PFSK-1 (cell line): ENCODE data around the gene RELA.

Experiments
- POLR2AphosphoS5 ChIP-seq: IDR thresholded peaks from 2 replicates; pipeline ENCODE4 v1.6.1; 2012; ENCODE audit warnings: low read depth, mild to moderate bottlenecking, control low read depth, low read length, moderate library complexity
- SIN3A ChIP-seq: IDR thresholded peaks from 2 replicates; pipeline ENCODE4 v1.6.1; 2012; ENCODE audit warnings: mild to moderate bottlenecking, low read length, moderate library complexity, borderline replicate concordance; ENCODE audit not compliant: insufficient read depth
- TAF1 ChIP-seq: IDR thresholded peaks from 2 replicates; pipeline ENCODE4 v1.6.1; 2012; ENCODE audit warnings: low read length, control low read depth, borderline replicate concordance; ENCODE audit not compliant: insufficient read depth

DNA sequence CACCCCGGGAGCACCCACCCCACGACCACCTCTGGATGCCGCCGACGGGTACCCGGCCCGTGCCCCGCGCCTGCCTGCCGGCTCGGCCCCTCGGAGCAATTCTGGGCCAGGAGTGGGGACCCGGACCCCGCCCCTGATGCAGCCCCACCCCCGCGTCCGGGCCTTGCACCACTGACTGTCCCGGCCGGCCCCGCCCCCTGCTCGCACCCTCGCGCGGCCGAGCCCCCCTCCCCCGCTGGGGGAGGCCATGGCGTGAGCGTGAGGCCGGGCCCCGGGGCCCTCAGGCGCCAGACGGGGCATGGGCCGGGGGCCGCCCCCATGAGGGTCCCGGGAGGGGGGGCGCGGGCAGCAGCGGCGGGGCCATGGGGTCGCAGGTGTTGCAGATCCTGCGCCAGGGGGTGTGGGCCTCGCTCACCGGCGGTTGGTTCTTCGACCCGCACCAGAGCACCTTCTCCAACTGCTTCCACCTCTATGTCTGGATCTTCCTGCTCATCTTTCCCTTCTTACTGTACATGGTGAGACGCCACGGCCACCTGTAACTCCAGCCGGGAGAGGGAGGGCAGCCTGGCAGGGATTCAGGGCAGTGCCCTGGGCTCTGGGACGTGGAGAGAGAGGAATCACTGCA lies 46.7 kb downstream of the RELA start:
- 0 out of 2 replicates have a peak, but pooled peaks have one; percentile 6 for TF ChIP-seq POLR2AphosphoS5
- no peak for TF ChIP-seq TAF1
- TF ChIP-seq SIN3A: no peak
